Measurements from ENCODE around the gene MGRN1. TPM values are rescaled to one million over a fixed set of nuclear protein-coding genes. Genes with fewer than 3 reads are reported as not detected.

MGRN1 gene
- total RNA-seq, 1 donor from 2014 or later: 40.6 TPM

DNA sequence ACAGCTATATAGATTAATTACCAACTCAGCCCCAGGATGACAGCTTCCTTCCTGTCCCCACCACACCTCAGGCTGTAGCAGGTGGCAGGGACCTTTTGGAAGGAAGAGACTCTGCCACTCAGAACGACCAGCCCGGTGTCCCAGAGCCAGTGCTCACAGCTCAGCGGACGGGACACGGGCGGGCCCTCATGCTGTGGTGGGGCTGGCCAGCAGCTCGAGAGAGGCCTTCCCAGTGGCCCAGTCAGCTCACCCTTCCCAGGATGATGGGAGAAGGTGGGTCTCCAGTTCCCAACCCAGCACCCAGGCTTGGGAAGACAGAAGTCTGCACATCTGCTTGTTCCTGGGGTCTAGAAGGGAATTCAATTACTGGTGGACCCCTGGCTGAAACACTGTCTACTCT lies 79.3 kb downstream of the MGRN1 start:
- no peak overlapping the region for H3K4me3 ChIP-seq (ENCODE audit: low read depth, low read length)
- TF ChIP-seq, protein P1, sequence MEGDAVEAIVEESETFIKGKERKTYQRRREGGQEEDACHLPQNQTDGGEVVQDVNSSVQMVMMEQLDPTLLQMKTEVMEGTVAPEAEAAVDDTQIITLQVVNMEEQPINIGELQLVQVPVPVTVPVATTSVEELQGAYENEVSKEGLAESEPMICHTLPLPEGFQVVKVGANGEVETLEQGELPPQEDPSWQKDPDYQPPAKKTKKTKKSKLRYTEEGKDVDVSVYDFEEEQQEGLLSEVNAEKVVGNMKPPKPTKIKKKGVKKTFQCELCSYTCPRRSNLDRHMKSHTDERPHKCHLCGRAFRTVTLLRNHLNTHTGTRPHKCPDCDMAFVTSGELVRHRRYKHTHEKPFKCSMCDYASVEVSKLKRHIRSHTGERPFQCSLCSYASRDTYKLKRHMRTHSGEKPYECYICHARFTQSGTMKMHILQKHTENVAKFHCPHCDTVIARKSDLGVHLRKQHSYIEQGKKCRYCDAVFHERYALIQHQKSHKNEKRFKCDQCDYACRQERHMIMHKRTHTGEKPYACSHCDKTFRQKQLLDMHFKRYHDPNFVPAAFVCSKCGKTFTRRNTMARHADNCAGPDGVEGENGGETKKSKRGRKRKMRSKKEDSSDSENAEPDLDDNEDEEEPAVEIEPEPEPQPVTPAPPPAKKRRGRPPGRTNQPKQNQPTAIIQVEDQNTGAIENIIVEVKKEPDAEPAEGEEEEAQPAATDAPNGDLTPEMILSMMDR (conservative IDR thresholded peaks at IDR 0.05; ENCODE audit: low read depth, low read length): no peak
- DNase-seq (ENCODE audit: low read depth): no peak

DNA sequence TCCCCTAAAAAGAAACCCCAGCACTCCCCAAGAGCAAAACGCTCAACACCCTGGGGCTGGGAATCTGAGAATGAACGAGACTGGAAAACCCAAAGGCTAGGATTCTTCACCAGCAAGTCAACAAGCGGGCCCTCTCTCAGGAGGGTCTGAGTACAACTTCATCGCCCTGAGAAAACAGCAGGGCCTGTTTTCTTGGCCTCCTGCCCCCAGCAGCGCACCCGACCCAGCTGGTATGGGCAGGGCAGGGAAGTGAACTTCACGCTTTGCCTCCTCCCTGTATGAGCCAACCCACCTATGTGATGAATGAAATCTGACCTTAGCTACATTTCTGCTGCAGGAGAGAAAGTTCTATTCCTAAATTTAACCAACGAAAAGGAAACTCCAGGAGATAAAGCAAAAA lies 79.9 kb downstream of the MGRN1 start:
- DNase-seq (ENCODE audit: low read depth): no peak
- no peak overlapping the region for H3K4me3 ChIP-seq (ENCODE audit: low read depth, low read length)
- TF ChIP-seq, protein P1 (conservative IDR thresholded peaks at IDR 0.05; ENCODE audit: low read depth, low read length): no peak

DNA sequence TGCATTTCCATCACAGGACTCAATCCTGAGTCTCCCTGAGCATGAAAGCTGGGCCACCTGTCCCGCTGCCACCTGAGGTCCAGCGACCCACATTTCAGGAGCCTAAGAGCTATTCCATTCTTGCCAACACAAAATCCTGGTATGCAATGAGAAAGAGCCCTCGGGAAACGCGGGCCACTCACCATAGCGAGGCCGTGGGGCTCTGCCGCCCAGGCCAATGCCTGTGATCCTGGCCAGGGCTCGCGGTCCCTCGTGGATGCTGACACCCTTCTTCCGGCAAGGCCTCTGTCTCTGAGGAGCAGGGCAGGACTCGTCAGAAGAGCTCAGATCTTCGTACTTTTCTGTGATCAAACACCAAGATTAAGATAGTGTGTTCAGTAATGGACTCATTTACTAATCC lies 80.3 kb downstream of the MGRN1 start:
- TF ChIP-seq, protein P1 (conservative IDR thresholded peaks at IDR 0.05; ENCODE audit: low read depth, low read length): no peak
- no peak for DNase-seq (ENCODE audit: low read depth)

DNA sequence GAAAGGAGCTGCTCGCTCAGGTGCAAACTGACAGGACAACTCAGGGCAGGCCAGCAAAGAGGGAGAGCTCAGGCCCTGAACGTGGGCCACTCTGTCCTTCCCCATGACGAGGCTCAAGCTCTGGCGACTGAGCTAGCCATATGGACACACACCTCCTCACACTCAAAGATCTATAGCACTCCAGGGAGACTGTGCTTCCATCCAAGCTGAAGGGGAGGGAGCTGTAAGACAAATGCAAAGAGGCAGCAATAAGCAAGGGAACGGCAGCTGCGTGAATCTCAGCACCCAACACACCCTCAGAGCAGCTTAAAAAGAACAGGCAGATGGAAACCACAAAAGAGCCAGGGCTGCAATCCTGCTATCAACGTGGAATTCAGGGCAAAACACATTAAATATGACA lies 82.2 kb downstream of the MGRN1 start:
- TF ChIP-seq, protein P1 (conservative IDR thresholded peaks at IDR 0.05; ENCODE audit: low read depth, low read length): no peak
- H3K4me3 ChIP-seq (ENCODE audit: low read depth, low read length): no peak overlapping the region
- DNase-seq (ENCODE audit: low read depth): no peak

More for the DNA sequence above, 80.3 kb downstream of the MGRN1 start:
- H3K4me3 ChIP-seq (ENCODE audit: low read depth, low read length): no peak overlapping the region

DNA sequence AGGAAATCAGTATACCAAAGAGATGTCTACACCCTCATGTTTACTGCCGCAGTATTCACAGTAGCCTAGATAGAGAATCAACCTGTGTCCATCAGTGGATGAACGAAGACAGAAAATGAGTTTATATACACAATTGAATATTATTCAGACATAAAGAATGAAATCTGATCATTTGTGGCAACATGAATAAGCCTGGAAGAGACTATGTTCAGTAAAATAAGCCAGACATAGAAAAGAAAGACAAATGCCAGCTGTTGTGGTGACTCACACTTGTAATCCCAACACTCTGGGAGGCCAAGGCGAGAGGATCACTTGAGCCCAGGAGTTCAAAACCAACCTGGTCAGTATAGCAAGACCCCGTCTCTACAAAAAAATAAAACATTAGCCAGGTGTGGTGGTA lies 84.9 kb downstream of the MGRN1 start:
- H3K4me3 ChIP-seq (ENCODE audit: low read depth, low read length): no peak overlapping the region
- no peak for DNase-seq (ENCODE audit: low read depth)
- TF ChIP-seq, protein P1 (conservative IDR thresholded peaks at IDR 0.05; ENCODE audit: low read depth, low read length): no peak

DNA sequence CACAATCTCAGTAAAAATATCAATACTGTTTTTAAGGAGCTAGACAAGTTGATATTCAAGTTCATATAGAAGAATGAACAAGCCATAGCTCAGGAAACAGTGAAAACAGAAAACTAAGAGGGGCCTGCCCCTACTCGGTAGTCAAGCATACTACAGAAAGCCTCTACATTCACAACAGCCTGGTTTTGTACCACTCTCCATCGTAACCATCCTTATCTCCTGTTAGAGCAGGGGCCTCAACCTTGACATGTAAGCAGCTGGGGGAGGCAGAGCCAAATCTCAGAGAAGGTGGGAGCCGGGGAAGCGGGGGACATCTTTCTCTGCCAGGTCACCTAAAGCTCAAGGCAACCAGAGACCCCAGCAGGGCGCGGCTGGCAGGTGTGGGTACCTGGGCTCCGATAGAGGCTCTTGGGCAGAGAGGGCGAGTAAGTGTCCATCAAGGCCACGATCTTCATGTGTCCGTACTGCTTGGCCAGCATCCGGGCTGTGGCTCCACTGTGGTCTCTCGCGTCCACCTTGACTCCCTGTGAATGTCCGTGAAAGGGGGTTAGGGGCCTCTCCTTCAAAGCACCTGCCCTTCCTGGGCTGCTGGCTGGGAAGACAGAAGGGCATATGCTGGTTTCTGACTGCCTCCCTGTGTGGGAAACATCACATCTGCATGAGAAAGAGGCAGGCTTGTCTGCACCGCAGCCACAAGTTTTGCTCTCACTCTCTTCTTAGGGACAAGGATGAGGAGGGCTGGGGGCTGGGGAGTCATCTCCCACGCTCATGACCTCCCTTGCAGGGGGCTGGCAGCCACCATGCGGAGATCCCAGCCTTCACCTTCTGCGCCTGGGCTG lies 89.3 kb downstream of the MGRN1 start:
- H3K4me3 ChIP-seq (ENCODE audit: low read depth, low read length): no peak overlapping the region
- no peak for DNase-seq (ENCODE audit: low read depth)
- TF ChIP-seq, protein P1 (conservative IDR thresholded peaks at IDR 0.05; ENCODE audit: low read depth, low read length): no peak

DNA sequence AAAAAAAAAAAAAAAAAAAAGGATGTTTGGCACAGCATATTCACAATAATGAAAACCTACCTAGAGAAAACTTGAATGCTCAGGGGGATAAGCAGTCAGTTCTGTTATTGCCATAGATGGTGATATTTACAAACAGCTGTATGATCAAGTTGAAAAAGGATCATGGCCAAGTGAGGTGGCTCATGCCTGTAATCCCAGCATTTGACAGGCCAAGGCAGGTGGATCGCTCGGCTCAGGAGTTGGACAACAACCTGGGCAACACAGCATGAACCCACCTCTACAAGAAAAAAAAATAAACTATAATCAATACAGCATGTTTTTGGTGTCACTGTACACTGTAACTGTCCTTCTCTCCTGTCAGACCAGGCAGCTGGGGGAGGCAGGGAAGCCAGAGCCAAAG lies 90.4 kb downstream of the MGRN1 start:
- no peak overlapping the region for H3K4me3 ChIP-seq (ENCODE audit: low read depth, low read length)
- TF ChIP-seq, protein P1 (conservative IDR thresholded peaks at IDR 0.05; ENCODE audit: low read depth, low read length): no peak
- no peak for DNase-seq (ENCODE audit: low read depth)

All from epithelial cell of proximal tubule (primary cell).